RWPE2 (cell line): ENCODE results near the gene DNAJC4.

ENCODE experiments used
- ATAC-seq: fragments of 200-7000 bp; cut with Tn5 transposase; 3 replicates; pipeline ENCODE4 v1.9.1; 2021; ENCODE audit warnings: low read depth
- DNase-seq: peaks from one replicate; pipeline ENCODE4 v3.0.0-alpha.2; 2020; ENCODE audit warnings: low spot score
- H3K27ac ChIP-seq: fragments of 450-650 bp; 2 replicates; pipeline ENCODE4 v1.5.1; 2017; ENCODE audit warnings: mild to moderate bottlenecking; ENCODE audit not compliant: poor library complexity, severe bottlenecking
- H3K27me3 ChIP-seq: fragments of 250-450 bp; sonication (Bioruptor Pico); 2 replicates; pipeline ENCODE4 v1.5.1; 2021; ENCODE audit warnings: mild to moderate bottlenecking, moderate library complexity; ENCODE audit not compliant: insufficient read depth, poor library complexity, severe bottlenecking
- H3K36me3 ChIP-seq: fragments of 250-450 bp; sonication (Bioruptor Pico); 2 replicates; pipeline ENCODE4 v1.5.1; 2020; ENCODE audit warnings: low read depth, mild to moderate bottlenecking, moderate library complexity
- H3K4me1 ChIP-seq: fragments of 250-450 bp; sonication (Bioruptor Pico); 2 replicates; pipeline ENCODE4 v1.5.1; 2021; ENCODE audit warnings: mild to moderate bottlenecking, moderate library complexity; ENCODE audit not compliant: insufficient read depth, poor library complexity, severe bottlenecking
- H3K4me3 ChIP-seq: fragments of 250-450 bp; sonication (Bioruptor Pico); 2 replicates; pipeline ENCODE4 v1.5.1; 2021; ENCODE audit warnings: mild to moderate bottlenecking, moderate library complexity; ENCODE audit not compliant: severe bottlenecking
- H3K9me3 ChIP-seq: fragments of 250-450 bp; sonication (Bioruptor Pico); 2 replicates; pipeline ENCODE4 v1.5.1; 2021; ENCODE audit warnings: mild to moderate bottlenecking, moderate library complexity; ENCODE audit not compliant: severe bottlenecking
- TF ChIP-seq, protein P1 (sequence below): fragments of 450-650 bp; IDR thresholded peaks from one replicate; pipeline ENCODE4 v1.5.1; 2017; ENCODE audit warnings: mild to moderate bottlenecking, moderate library complexity; ENCODE audit not compliant: poor library complexity, severe bottlenecking

The DNAJC4 gene

DNA sequence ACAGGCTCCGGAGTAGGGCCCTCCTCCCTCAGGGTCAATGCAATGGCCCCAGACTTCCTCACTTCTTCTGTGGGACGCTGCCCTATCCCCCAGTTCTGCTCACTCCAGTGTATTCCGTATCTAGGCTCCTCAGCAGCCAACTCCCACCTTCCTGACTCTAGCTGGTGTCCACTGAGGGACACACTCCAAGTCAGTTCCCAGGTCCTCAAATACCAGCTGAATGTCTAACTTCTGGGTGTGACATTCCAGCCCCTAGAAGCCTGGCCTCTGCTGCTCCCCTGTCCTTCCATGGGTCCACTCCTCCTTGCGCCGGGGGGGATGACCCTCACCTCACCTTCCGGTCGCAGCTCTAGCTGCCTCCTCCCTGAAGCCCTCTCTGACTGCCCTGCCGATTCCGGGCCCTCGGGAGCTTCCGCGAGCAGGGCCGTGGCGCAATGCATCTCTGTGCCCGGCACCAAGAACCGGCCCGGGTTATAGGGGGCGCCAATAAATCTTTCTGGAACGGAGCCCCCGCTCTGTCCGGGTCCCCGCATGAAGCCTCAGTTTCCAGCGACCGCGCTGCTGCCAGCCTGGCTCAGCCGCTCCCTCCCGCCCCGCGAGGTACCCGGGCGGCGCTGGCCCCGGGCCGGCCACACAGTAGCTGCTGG is 38.7 kb downstream of the DNAJC4 start:
- no peaks in the 10 kb centered on the region for H3K27me3 ChIP-seq
- H3K9me3 ChIP-seq: no peaks in the 10 kb centered on the region
- TF ChIP-seq, protein P1, sequence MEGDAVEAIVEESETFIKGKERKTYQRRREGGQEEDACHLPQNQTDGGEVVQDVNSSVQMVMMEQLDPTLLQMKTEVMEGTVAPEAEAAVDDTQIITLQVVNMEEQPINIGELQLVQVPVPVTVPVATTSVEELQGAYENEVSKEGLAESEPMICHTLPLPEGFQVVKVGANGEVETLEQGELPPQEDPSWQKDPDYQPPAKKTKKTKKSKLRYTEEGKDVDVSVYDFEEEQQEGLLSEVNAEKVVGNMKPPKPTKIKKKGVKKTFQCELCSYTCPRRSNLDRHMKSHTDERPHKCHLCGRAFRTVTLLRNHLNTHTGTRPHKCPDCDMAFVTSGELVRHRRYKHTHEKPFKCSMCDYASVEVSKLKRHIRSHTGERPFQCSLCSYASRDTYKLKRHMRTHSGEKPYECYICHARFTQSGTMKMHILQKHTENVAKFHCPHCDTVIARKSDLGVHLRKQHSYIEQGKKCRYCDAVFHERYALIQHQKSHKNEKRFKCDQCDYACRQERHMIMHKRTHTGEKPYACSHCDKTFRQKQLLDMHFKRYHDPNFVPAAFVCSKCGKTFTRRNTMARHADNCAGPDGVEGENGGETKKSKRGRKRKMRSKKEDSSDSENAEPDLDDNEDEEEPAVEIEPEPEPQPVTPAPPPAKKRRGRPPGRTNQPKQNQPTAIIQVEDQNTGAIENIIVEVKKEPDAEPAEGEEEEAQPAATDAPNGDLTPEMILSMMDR: peak; percentile 19
- peaks cover 19% of the 10 kb centered on the region for H3K4me1 ChIP-seq
- H3K4me3 ChIP-seq: peak overlapping the region; percentile 38
- H3K27ac ChIP-seq: peak overlapping the region; percentile 92
- ATAC-seq (peak; percentile 8), DNase-seq (no peak)
- peaks cover 22% of the 10 kb centered on the region for H3K36me3 ChIP-seq

DNA sequence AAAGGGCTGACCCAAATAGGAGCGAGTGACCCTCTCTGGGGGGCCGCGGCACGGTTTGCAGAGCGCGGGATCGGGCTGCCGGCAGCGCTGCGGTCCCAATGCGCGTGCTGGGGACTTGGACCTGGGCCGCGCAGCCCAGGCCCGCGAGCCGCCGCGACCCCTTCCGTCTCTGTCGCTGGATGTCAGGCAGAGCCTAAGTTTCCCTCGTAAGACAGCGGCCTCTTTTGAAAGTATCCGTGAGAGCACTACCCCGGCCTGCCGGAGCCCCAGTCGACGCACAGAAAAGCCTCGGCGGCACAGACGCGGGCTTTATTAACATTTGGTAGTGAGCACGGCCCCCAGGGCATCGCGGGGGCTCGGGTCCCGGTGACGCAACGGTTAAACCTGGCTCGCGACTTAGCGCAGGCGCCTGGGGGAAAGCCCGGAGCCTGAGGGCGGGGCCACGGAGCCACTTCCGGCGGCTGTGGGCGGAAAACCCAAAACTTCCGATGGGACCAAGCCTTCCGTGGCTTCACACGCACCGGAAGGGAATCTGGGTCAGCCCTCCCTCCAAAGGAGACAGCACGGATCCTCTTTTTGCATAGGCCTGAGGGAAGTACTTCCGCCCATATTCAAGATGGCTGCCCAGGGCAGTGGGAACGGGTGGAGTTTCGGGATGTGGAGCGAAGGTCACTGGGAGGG is 39.3 kb downstream of the DNAJC4 start:
- H3K27me3 ChIP-seq: no peaks in the 10 kb centered on the region
- H3K36me3 ChIP-seq: peaks cover 16% of the 10 kb centered on the region
- no peaks in the 10 kb centered on the region for H3K9me3 ChIP-seq
- TF ChIP-seq, protein P1: no peak
- ATAC-seq (peak; percentile 77), DNase-seq (peak; percentile 96)
- H3K4me1 ChIP-seq: peaks cover 19% of the 10 kb centered on the region
- peak overlapping the region; percentile 38 for H3K4me3 ChIP-seq
- peak overlapping the region; percentile 92 for H3K27ac ChIP-seq

DNA sequence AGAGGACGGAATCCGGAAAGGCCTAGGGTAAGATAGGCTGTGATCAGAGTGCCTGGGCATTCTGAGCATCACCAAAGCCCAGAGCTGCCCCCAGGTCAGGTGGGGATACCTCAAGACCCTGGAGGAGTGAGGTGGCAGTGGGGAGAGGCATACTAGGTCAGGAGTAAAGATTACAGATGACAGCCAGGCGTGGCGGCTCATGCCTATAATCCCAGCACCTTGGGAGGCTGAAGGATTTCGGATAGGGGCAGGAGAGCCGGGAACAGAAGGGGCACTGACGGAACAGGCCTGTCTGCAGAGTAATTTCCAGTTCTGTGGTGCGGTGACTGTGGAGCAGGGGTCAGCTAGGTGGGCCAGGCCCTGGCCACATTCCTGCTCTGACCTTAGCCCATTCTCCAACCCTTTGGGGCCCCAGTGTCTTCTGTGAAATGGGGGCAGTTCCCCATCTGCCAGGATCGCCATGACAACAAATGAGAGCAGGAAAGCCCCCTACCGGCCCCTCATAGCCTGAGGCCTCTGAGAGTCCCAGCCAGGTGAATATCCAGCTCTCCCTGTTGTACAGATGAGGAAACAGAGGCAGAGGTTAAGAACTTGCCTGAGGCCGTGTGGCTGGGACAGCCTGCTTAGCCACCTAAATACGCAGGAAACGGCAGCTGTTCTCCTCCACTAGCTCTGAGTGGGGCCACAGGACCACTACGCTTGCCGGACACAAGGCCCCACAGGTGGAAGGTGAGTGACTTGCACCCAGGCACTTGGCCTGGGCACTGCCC is 44.9 kb downstream of the DNAJC4 start:
- no peak for ATAC-seq
- Histone ChIP-seq H3K36me3 (peaks cover 21% of the 10 kb centered on the region), H3K27ac (peak overlapping the region; percentile 86), H3K4me1 (peaks cover 18% of the 10 kb centered on the region), H3K27me3 (no peaks in the 10 kb centered on the region), H3K4me3 (no peak overlapping the region), H3K9me3 (no peaks in the 10 kb centered on the region)
- DNase-seq: no peak
- TF ChIP-seq, protein P1: no peak

DNA sequence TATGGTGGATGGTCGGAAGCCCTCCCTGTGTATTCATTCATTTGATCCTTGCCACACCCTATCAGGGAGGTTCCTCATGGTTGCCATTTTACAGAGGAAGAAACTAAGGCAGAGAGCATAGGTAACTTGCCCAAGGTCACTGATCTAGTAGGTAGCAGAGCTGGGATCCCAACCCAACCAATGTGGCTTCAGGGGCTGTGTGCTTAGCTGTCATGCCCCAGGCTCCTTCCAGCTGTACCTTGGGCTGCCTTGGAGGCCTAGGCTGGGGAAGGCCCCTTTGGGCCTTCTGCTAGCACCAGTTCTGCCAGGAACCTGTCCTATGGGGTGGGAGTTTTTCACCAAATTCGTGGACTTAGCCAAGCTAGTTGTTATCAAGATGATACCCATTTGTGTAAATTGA is 45.5 kb downstream of the DNAJC4 start:
- ATAC-seq (no peak), DNase-seq (no peak)
- Histone ChIP-seq H3K36me3 (peaks cover 23% of the 10 kb centered on the region), H3K27ac (peak overlapping the region; percentile 86), H3K4me1 (peaks cover 18% of the 10 kb centered on the region), H3K27me3 (no peaks in the 10 kb centered on the region), H3K9me3 (no peaks in the 10 kb centered on the region), H3K4me3 (no peak overlapping the region)
- TF ChIP-seq, protein P1: no peak
